Measurements from ENCODE around the gene PPFIA2. TPM values are rescaled to one million over a fixed set of nuclear protein-coding genes. Genes with fewer than 3 reads are reported as not detected.

The PPFIA2 gene
- total RNA-seq, 4 donors from 2014 or later, result 0.37 to 8.9 (median 0.55) TPM; not detected in 1

DNA sequence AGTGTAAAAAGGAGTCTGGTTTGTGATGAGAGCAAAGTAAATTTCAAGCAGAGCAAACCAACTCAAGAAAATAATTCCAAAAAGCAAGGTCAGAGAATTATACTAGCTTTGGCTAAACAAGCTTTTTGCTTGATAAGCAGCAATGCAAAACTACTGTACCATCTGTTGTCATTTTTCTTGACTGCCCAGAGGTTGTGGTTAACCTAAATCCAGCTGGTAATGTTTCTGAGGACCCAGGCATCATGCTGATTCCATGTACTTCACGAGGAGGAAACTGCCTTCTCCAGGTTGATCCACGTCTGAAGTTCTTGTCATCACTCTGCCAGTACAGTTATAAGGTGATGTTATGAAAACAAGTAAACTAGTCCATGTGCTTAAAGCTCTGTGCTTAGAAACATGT, 496.1 kb downstream of the PPFIA2 start:
- intact Hi-C loops (cut with DNase I; ENCODE audit: low total_unique reads), result no loop called here

DNA sequence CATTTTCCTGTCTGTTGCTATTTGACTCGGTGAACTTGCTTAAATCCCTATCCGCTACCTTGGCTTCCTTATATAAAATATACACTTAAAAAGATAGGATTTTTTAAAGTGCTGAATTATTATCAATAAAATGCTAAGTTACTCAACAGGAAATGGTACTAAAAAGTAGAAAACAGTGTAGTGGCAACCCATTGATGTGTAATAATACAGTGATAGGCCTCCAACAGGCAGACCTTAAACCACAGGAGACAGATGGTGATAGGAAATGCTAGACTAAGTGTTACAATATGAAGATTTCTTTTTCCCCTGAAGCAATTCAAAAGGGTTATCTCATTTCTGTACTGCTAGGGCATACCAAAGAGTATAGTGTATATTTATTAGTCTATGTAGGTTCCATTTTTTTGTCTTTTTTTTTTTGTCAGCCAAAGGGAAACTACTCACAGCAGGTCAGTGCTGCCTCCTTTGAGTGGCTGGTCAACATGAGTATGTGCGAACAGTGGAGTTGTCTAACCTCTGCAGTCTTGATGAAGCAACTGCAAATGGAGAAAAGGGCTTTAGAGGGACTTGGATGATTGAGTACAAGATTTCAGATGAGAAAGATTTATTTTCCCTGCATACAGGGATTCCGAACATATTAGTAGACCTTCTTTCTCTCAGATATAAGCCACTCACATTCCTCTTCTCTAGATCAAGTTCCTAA, 497.5 kb downstream of the PPFIA2 start:
- TF ChIP-seq POLR2AphosphoS5 (IDR thresholded peaks at IDR 0.05) (no peak), POLR2A (IDR thresholded peaks at IDR 0.05) (no peak)
- TF ChIP-seq, protein P1, sequence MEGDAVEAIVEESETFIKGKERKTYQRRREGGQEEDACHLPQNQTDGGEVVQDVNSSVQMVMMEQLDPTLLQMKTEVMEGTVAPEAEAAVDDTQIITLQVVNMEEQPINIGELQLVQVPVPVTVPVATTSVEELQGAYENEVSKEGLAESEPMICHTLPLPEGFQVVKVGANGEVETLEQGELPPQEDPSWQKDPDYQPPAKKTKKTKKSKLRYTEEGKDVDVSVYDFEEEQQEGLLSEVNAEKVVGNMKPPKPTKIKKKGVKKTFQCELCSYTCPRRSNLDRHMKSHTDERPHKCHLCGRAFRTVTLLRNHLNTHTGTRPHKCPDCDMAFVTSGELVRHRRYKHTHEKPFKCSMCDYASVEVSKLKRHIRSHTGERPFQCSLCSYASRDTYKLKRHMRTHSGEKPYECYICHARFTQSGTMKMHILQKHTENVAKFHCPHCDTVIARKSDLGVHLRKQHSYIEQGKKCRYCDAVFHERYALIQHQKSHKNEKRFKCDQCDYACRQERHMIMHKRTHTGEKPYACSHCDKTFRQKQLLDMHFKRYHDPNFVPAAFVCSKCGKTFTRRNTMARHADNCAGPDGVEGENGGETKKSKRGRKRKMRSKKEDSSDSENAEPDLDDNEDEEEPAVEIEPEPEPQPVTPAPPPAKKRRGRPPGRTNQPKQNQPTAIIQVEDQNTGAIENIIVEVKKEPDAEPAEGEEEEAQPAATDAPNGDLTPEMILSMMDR (IDR thresholded peaks at IDR 0.05), result no peak
- Histone ChIP-seq H3K27me3 (no peaks in the 10 kb centered on the region), H3K36me3 (no peaks in the 10 kb centered on the region), H3K27ac (no peak overlapping the region), H3K9me3 (no peaks in the 10 kb centered on the region), H3K4me1 (no peaks in the 10 kb centered on the region), H3K4me3 (no peak overlapping the region)
- intact Hi-C loops (cut with DNase I; ENCODE audit: low total_unique reads) (no loop called here), in situ Hi-C loops (cut with MboI; ENCODE audit: low pct_ligation_motif_present in 1 of 4, low pct_unique_long_range_greater_than_20kb in 1 of 4, low sequenced_read_pairs in 3 of 4) (no loop called here)
- no peak for DNase-seq
- WGBS, 2 donors (ENCODE audit: low coverage in 1 of 2), result 62 to 89% methylated on average over 4 of the region's 4 CpGs

More for the DNA sequence above, 496.1 kb downstream of the PPFIA2 start:
- no peaks in the 10 kb centered on the region for H3K4me1 ChIP-seq
- WGBS, 2 donors (ENCODE audit: low coverage in 1 of 2), result 63 to 77% methylated on average over 2 of the region's 2 CpGs
- H3K9me3 ChIP-seq, result no peaks in the 10 kb centered on the region
- TF ChIP-seq POLR2AphosphoS5 (IDR thresholded peaks at IDR 0.05), result no peak
- no peak for TF ChIP-seq EP300 (IDR thresholded peaks at IDR 0.05; ENCODE audit: low read depth)
- no peak for TF ChIP-seq POLR2A (IDR thresholded peaks at IDR 0.05)
- TF ChIP-seq, protein P1 (IDR thresholded peaks at IDR 0.05), result no peak
- no peaks in the 10 kb centered on the region for H3K36me3 ChIP-seq
- no peak overlapping the region for H3K4me3 ChIP-seq
- H3K27ac ChIP-seq, result no peak overlapping the region
- H3K27me3 ChIP-seq, result no peaks in the 10 kb centered on the region
- no peak for DNase-seq
- in situ Hi-C loops (cut with MboI; ENCODE audit: low pct_ligation_motif_present in 1 of 4, low pct_unique_long_range_greater_than_20kb in 1 of 4, low sequenced_read_pairs in 3 of 4), result no loop called here

DNA sequence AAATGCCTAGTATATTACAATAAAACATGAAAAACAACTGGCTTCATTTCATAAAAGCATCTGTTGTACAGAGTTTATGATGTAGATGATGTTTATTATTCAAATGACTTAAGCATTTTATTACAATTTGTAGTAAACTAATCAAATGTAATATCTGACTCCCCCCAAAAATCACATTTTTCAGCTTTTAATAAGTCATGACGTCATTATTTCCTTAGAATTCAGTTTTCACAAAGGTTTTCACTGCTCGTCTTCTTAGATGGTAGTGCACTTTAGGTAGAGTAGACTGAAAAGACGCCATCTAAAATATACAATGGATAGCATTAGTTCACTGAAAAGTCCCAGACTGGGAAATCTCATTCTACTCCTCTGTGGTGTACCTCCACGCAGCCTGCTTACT, 499.8 kb downstream of the PPFIA2 start:
- H3K9me3 ChIP-seq, result no peaks in the 10 kb centered on the region
- in situ Hi-C loops (cut with MboI; ENCODE audit: low pct_ligation_motif_present in 1 of 4, low pct_unique_long_range_greater_than_20kb in 1 of 4, low sequenced_read_pairs in 3 of 4), result no loop called here
- WGBS, 2 donors (ENCODE audit: low coverage in 1 of 2), result 82 to 84% methylated on average over 4 of the region's 4 CpGs
- no peaks in the 10 kb centered on the region for H3K4me1 ChIP-seq
- TF ChIP-seq POLR2AphosphoS5 (IDR thresholded peaks at IDR 0.05), result no peak
- TF ChIP-seq, protein P1 (IDR thresholded peaks at IDR 0.05), result no peak
- no peak for TF ChIP-seq POLR2A (IDR thresholded peaks at IDR 0.05)
- no peak for TF ChIP-seq EP300 (IDR thresholded peaks at IDR 0.05; ENCODE audit: low read depth)
- no peak overlapping the region for H3K4me3 ChIP-seq
- no peak overlapping the region for H3K27ac ChIP-seq
- intact Hi-C loops (cut with DNase I; ENCODE audit: low total_unique reads), result no loop called here
- no peaks in the 10 kb centered on the region for H3K27me3 ChIP-seq
- no peaks in the 10 kb centered on the region for H3K36me3 ChIP-seq
- DNase-seq, result no peak

DNA sequence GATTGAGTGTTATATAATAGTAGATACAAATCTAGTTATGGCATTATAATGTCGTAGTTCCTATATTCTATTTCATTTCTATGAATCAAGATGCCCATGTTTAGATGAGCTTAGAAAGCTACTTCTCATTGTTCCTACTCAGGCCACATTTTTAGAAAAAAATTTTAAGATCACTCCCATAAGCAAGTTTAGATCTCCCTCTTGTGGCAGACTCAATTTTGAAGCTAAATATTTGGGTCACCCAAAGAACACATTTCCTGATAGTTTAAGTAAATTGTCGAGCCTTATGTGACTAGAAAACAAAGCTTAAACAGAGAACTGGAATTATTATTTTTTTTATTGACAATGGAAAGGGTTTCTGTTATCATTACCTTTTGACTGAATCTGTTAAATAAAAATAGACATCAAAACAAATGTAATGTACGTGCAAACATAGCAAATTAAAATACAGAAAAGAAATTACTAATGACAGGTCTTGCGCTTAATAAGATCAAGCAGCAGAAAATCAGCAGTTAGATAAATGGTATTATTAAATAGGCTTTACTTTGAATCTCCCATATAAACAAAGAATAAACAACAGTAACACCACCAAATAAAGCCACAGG, 501.1 kb downstream of the PPFIA2 start:
- DNase-seq, result no peak
- Histone ChIP-seq H3K9me3 (no peaks in the 10 kb centered on the region), H3K27me3 (no peaks in the 10 kb centered on the region), H3K36me3 (no peaks in the 10 kb centered on the region), H3K4me3 (no peak overlapping the region), H3K27ac (no peak overlapping the region), H3K4me1 (no peaks in the 10 kb centered on the region)
- WGBS, 2 donors (ENCODE audit: low coverage in 1 of 2), result 46 to 47% methylated on average over 4 of the region's 4 CpGs
- intact Hi-C loops (cut with DNase I; ENCODE audit: low total_unique reads) (no loop called here), in situ Hi-C loops (cut with MboI; ENCODE audit: low pct_ligation_motif_present in 1 of 4, low pct_unique_long_range_greater_than_20kb in 1 of 4, low sequenced_read_pairs in 3 of 4) (no loop called here)
- no peak for TF ChIP-seq EP300 (IDR thresholded peaks at IDR 0.05; ENCODE audit: low read depth)
- TF ChIP-seq, protein P1 (IDR thresholded peaks at IDR 0.05), result peak; percentile 35 to 50 (median 47)
